ENCODE data around the gene C4orf51.

The C4orf51 gene

GRCh38 chr4:145732001-145732815, 52.3 kb downstream of the C4orf51 start:
- H3K79me2 ChIP-seq (ENCODE audit: control insufficient read depth, insufficient read depth, low read length, unreplicated experiment), result no peaks in the 10 kb centered on the region
- no peaks in the 10 kb centered on the region for H3K27me3 ChIP-seq (ENCODE audit: insufficient read depth, low read length)
- peaks cover 41% of the 10 kb centered on the region for H3K4me1 ChIP-seq (ENCODE audit: control insufficient read depth, insufficient read depth, low read length, unreplicated experiment)
- no peaks in the 10 kb centered on the region for H3K36me3 ChIP-seq (ENCODE audit: insufficient read depth, low read length)
- H3K27ac ChIP-seq (ENCODE audit: low read depth, low read length), result peak overlapping the region; percentile 68
- H3K4me3 ChIP-seq (ENCODE audit: low read depth, low read length), result peak overlapping the region; percentile 82
- no peak overlapping the region for H2AFZ ChIP-seq (ENCODE audit: low read length, unreplicated experiment)

- Histone ChIP-seq H3K4me3 (ENCODE audit: low read depth, low read length) (peak overlapping the region; percentile 82), H3K4me1 (ENCODE audit: control insufficient read depth, insufficient read depth, low read length, unreplicated experiment) (peaks cover 41% of the 10 kb centered on the region), H2AFZ (ENCODE audit: low read length, unreplicated experiment) (peak overlapping the region; percentile 95), H3K79me2 (ENCODE audit: control insufficient read depth, insufficient read depth, low read length, unreplicated experiment) (no peaks in the 10 kb centered on the region), H3K36me3 (ENCODE audit: insufficient read depth, low read length) (no peaks in the 10 kb centered on the region), H3K27me3 (ENCODE audit: insufficient read depth, low read length) (no peaks in the 10 kb centered on the region), H3K27ac (ENCODE audit: low read depth, low read length) (peak overlapping the region; percentile 96)
These were observed 53.2 kb downstream of the C4orf51 start for GRCh38 chr4:145732895-145733880.

GRCh38 chr4:145734031-145734430, 54.1 kb downstream of the C4orf51 start:
- Histone ChIP-seq H3K4me1 (ENCODE audit: control insufficient read depth, insufficient read depth, low read length, unreplicated experiment) (peaks cover 41% of the 10 kb centered on the region), H3K79me2 (ENCODE audit: control insufficient read depth, insufficient read depth, low read length, unreplicated experiment) (no peaks in the 10 kb centered on the region), H3K27ac (ENCODE audit: low read depth, low read length) (peak overlapping the region; percentile 96), H3K36me3 (ENCODE audit: insufficient read depth, low read length) (no peaks in the 10 kb centered on the region), H2AFZ (ENCODE audit: low read length, unreplicated experiment) (peak overlapping the region; percentile 95), H3K4me3 (ENCODE audit: low read depth, low read length) (peak overlapping the region; percentile 82), H3K27me3 (ENCODE audit: insufficient read depth, low read length) (no peaks in the 10 kb centered on the region)

GRCh38 chr4:145734576-145735346, 54.8 kb downstream of the C4orf51 start:
- no peaks in the 10 kb centered on the region for H3K79me2 ChIP-seq (ENCODE audit: control insufficient read depth, insufficient read depth, low read length, unreplicated experiment)
- H2AFZ ChIP-seq (ENCODE audit: low read length, unreplicated experiment), result no peak overlapping the region
- H3K27me3 ChIP-seq (ENCODE audit: insufficient read depth, low read length), result no peaks in the 10 kb centered on the region
- peaks cover 41% of the 10 kb centered on the region for H3K4me1 ChIP-seq (ENCODE audit: control insufficient read depth, insufficient read depth, low read length, unreplicated experiment)
- peak overlapping the region; percentile 82 for H3K4me3 ChIP-seq (ENCODE audit: low read depth, low read length)
- H3K36me3 ChIP-seq (ENCODE audit: insufficient read depth, low read length), result no peaks in the 10 kb centered on the region
- H3K27ac ChIP-seq (ENCODE audit: low read depth, low read length), result peak overlapping the region; percentile 96

- no peaks in the 10 kb centered on the region for H3K79me2 ChIP-seq (ENCODE audit: control insufficient read depth, insufficient read depth, low read length, unreplicated experiment)
- peaks cover 41% of the 10 kb centered on the region for H3K4me1 ChIP-seq (ENCODE audit: control insufficient read depth, insufficient read depth, low read length, unreplicated experiment)
- peak overlapping the region; percentile 62 for H3K4me3 ChIP-seq (ENCODE audit: low read depth, low read length)
- peak overlapping the region; percentile 31 for H2AFZ ChIP-seq (ENCODE audit: low read length, unreplicated experiment)
- H3K27me3 ChIP-seq (ENCODE audit: insufficient read depth, low read length), result no peaks in the 10 kb centered on the region
- H3K27ac ChIP-seq (ENCODE audit: low read depth, low read length), result peak overlapping the region; percentile 96
- H3K36me3 ChIP-seq (ENCODE audit: insufficient read depth, low read length), result no peaks in the 10 kb centered on the region
These were observed 55.4 kb downstream of the C4orf51 start for GRCh38 chr4:145735347-145735675.

GRCh38 chr4:145735827-145736226, 55.9 kb downstream of the C4orf51 start:
- Histone ChIP-seq H3K36me3 (ENCODE audit: insufficient read depth, low read length) (no peaks in the 10 kb centered on the region), H3K4me3 (ENCODE audit: low read depth, low read length) (peak overlapping the region; percentile 62; the same call in 1 of the 2 replicates), H3K79me2 (ENCODE audit: control insufficient read depth, insufficient read depth, low read length, unreplicated experiment) (no peaks in the 10 kb centered on the region), H3K4me1 (ENCODE audit: control insufficient read depth, insufficient read depth, low read length, unreplicated experiment) (peaks cover 38% of the 10 kb centered on the region), H3K27me3 (ENCODE audit: insufficient read depth, low read length) (no peaks in the 10 kb centered on the region), H3K27ac (ENCODE audit: low read depth, low read length) (peak overlapping the region; percentile 96), H2AFZ (ENCODE audit: low read length, unreplicated experiment) (peak overlapping the region; percentile 31)

- Histone ChIP-seq H3K4me3 (ENCODE audit: low read depth, low read length) (no peak overlapping the region), H3K79me2 (ENCODE audit: control insufficient read depth, insufficient read depth, low read length, unreplicated experiment) (no peaks in the 10 kb centered on the region), H3K27me3 (ENCODE audit: insufficient read depth, low read length) (no peaks in the 10 kb centered on the region), H3K27ac (ENCODE audit: low read depth, low read length) (peak overlapping the region; percentile 96), H3K36me3 (ENCODE audit: insufficient read depth, low read length) (no peaks in the 10 kb centered on the region), H2AFZ (ENCODE audit: low read length, unreplicated experiment) (peak overlapping the region; percentile 82), H3K4me1 (ENCODE audit: control insufficient read depth, insufficient read depth, low read length, unreplicated experiment) (peaks cover 34% of the 10 kb centered on the region)
These were observed 56.4 kb downstream of the C4orf51 start for GRCh38 chr4:145736241-145736831.

- peak overlapping the region; percentile 7 for H2AFZ ChIP-seq (ENCODE audit: low read length, unreplicated experiment)
- no peak overlapping the region for H3K4me3 ChIP-seq (ENCODE audit: low read depth, low read length)
- H3K27me3 ChIP-seq (ENCODE audit: insufficient read depth, low read length), result no peaks in the 10 kb centered on the region
- H3K4me1 ChIP-seq (ENCODE audit: control insufficient read depth, insufficient read depth, low read length, unreplicated experiment), result peaks cover 20% of the 10 kb centered on the region
- H3K79me2 ChIP-seq (ENCODE audit: control insufficient read depth, insufficient read depth, low read length, unreplicated experiment), result no peaks in the 10 kb centered on the region
- H3K36me3 ChIP-seq (ENCODE audit: insufficient read depth, low read length), result no peaks in the 10 kb centered on the region
- no peak overlapping the region for H3K27ac ChIP-seq (ENCODE audit: low read depth, low read length)
These were observed 59.9 kb downstream of the C4orf51 start for GRCh38 chr4:145739845-145740244.

- no peaks in the 10 kb centered on the region for H3K36me3 ChIP-seq (ENCODE audit: insufficient read depth, low read length)
- H3K27me3 ChIP-seq (ENCODE audit: insufficient read depth, low read length), result no peaks in the 10 kb centered on the region
- H3K27ac ChIP-seq (ENCODE audit: low read depth, low read length), result no peak overlapping the region
- H3K4me3 ChIP-seq (ENCODE audit: low read depth, low read length), result no peak overlapping the region
- H3K79me2 ChIP-seq (ENCODE audit: control insufficient read depth, insufficient read depth, low read length, unreplicated experiment), result no peaks in the 10 kb centered on the region
- peaks cover 12% of the 10 kb centered on the region for H3K4me1 ChIP-seq (ENCODE audit: control insufficient read depth, insufficient read depth, low read length, unreplicated experiment)
- no peak overlapping the region for H2AFZ ChIP-seq (ENCODE audit: low read length, unreplicated experiment)
These were observed 60.9 kb downstream of the C4orf51 start for GRCh38 chr4:145740806-145741205.

GRCh38 chr4:145743641-145744040, 63.7 kb downstream of the C4orf51 start:
- no peak overlapping the region for H3K27ac ChIP-seq (ENCODE audit: low read depth, low read length)
- no peaks in the 10 kb centered on the region for H3K36me3 ChIP-seq (ENCODE audit: insufficient read depth, low read length)
- H3K79me2 ChIP-seq (ENCODE audit: control insufficient read depth, insufficient read depth, low read length, unreplicated experiment), result no peaks in the 10 kb centered on the region
- H3K27me3 ChIP-seq (ENCODE audit: insufficient read depth, low read length), result no peaks in the 10 kb centered on the region
- no peak overlapping the region for H2AFZ ChIP-seq (ENCODE audit: low read length, unreplicated experiment)
- no peak overlapping the region for H3K4me3 ChIP-seq (ENCODE audit: low read depth, low read length)
- H3K4me1 ChIP-seq (ENCODE audit: control insufficient read depth, insufficient read depth, low read length, unreplicated experiment), result no peaks in the 10 kb centered on the region
